Measurements from ENCODE around the gene TACR1. TPM values are rescaled to one million over a fixed set of nuclear protein-coding genes. Genes with fewer than 3 reads are reported as not detected.

TACR1 gene
- total RNA-seq, 6 donors from 2014 or later, result 0.46 to 4.2 (median 1.5) TPM; not detected in 1

GRCh38 chr2:75025633-75026380 lies 173.5 kb downstream of the TACR1 start:
- H3K9me3 ChIP-seq, result no peaks in the 10 kb centered on the region
- H3K27me3 ChIP-seq, result no peaks in the 10 kb centered on the region
- no peak for DNase-seq
- ATAC-seq (ENCODE audit: low FRiP score in 2 of 2), result no peak
- no peak overlapping the region for H3K27ac ChIP-seq
- no peak overlapping the region for H3K4me3 ChIP-seq
- TF ChIP-seq EP300 (IDR thresholded peaks at IDR 0.05) (no peak), CTCF (IDR thresholded peaks at IDR 0.05) (no peak), POLR2AphosphoS5 (IDR thresholded peaks at IDR 0.05) (no peak), POLR2A (IDR thresholded peaks at IDR 0.05) (no peak)
- no peaks in the 10 kb centered on the region for H3K4me1 ChIP-seq
- H3K36me3 ChIP-seq, result no peaks in the 10 kb centered on the region
- WGBS, 2 donors, result 90 to 100% methylated on average over 2 of the region's 2 CpGs

GRCh38 chr2:75025216-75025615 lies 174.1 kb downstream of the TACR1 start:
- TF ChIP-seq POLR2AphosphoS5 (IDR thresholded peaks at IDR 0.05) (no peak), CTCF (IDR thresholded peaks at IDR 0.05) (no peak), EP300 (IDR thresholded peaks at IDR 0.05) (no peak), POLR2A (IDR thresholded peaks at IDR 0.05) (no peak)
- Histone ChIP-seq H3K36me3 (no peaks in the 10 kb centered on the region), H3K4me3 (no peak overlapping the region), H3K27ac (no peak overlapping the region), H3K4me1 (no peaks in the 10 kb centered on the region), H3K27me3 (no peaks in the 10 kb centered on the region), H3K9me3 (no peaks in the 10 kb centered on the region)
- ATAC-seq (ENCODE audit: low FRiP score in 2 of 2) (no peak), DNase-seq (no peak)

DNA sequence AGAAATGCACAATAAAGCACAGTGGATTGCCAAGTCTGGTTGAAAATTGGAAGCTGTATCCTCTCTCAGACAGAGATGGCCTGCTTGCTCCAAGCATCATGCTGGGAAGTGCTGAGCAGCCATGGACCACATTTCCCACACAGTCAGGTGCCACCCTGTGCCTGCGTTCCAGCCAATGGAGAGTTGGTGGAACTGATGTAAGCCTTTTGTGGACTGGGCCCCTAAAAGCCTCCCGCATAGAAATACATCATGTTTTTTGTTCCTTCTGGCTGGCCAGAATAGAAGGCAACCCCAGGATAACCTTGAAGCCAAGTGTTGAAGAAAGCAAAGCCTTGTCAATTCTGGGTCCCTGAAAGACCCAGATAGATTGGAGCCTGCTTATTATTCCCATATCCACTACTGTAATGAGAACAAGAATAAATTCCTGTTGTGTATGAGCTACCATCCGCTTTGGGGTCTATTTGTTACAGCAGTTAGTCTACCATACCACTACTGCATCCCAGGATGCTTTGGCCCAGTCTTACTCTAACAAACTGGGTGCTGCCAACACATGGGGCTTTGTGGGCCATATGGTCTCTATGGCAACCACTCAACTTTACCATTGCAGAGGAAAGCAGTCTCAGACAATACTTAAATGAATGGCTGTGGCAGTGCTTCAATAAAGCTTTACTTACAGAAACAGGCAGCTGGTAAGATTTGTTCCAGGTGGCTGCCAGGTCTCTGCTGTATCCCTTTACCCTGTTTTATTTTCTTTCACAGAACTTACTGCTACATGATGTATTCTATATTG lies 175.5 kb downstream of the TACR1 start:
- H3K27me3 ChIP-seq, result no peaks in the 10 kb centered on the region
- H3K27ac ChIP-seq, result no peak overlapping the region
- whole genome bisulfite sequencing, 2 donors, result 93 to 97% methylated on average over 2 to 3 of the region's 3 CpGs
- TF ChIP-seq POLR2AphosphoS5 (IDR thresholded peaks at IDR 0.05) (no peak), CTCF (IDR thresholded peaks at IDR 0.05) (no peak), EP300 (IDR thresholded peaks at IDR 0.05) (no peak), POLR2A (IDR thresholded peaks at IDR 0.05) (no peak)
- H3K4me3 ChIP-seq, result no peak overlapping the region
- H3K36me3 ChIP-seq, result no peaks in the 10 kb centered on the region
- no peak for ATAC-seq (ENCODE audit: low FRiP score in 2 of 2)
- H3K4me1 ChIP-seq, result no peaks in the 10 kb centered on the region
- no peak for DNase-seq
- no peaks in the 10 kb centered on the region for H3K9me3 ChIP-seq

GRCh38 chr2:75022516-75022915 lies 176.8 kb downstream of the TACR1 start:
- ATAC-seq (ENCODE audit: low FRiP score in 2 of 2) (no peak), DNase-seq (no peak)
- H3K9me3 ChIP-seq, result no peaks in the 10 kb centered on the region
- H3K36me3 ChIP-seq, result no peaks in the 10 kb centered on the region
- no peaks in the 10 kb centered on the region for H3K27me3 ChIP-seq
- TF ChIP-seq POLR2AphosphoS5 (IDR thresholded peaks at IDR 0.05) (no peak), EP300 (IDR thresholded peaks at IDR 0.05) (no peak), POLR2A (IDR thresholded peaks at IDR 0.05) (no peak), CTCF (IDR thresholded peaks at IDR 0.05) (no peak)
- WGBS, 2 donors, result 79 to 94% methylated on average over 1 of the region's 1 CpG
- H3K4me3 ChIP-seq, result no peak overlapping the region
- no peak overlapping the region for H3K27ac ChIP-seq
- no peaks in the 10 kb centered on the region for H3K4me1 ChIP-seq
